Coronary artery (tissue), 2 donors: Measurements from ENCODE around the gene CGB1.
A peak's percentile ranks its signal among the peaks of the same experiment; 100 is the strongest.

Source experiments
- DNase-seq: peaks from one replicate; pipeline ENCODE4 v3.0.0-alpha.2; 2017; ENCODE audit warnings: low spot score
- H3K27ac ChIP-seq, 2 donors: fragments of 200-600 bp; sonication (generic); one replicate each; pipeline ENCODE4 v1.5.1; 2016 to 2019
- H3K4me3 ChIP-seq: fragments of 200-600 bp; sonication (generic); 2 replicates; pipeline ENCODE4 v1.5.1; 2016; ENCODE audit warnings: mild to moderate bottlenecking, moderate library complexity
- TF ChIP-seq, protein P1 (sequence below): fragments of 200-600 bp; sonication (generic); IDR thresholded peaks from one replicate; pipeline ENCODE4 v1.5.1; 2019; ENCODE audit warnings: antibody characterized with exemption

Gene CGB1

GRCh38 chr19:49004964-49005614 is 31.6 kb downstream of the CGB1 start:
- DNase-seq = no peak
- Histone ChIP-seq H3K4me3 (no peak overlapping the region), H3K27ac (no peak overlapping the region)
- TF ChIP-seq, protein P1, sequence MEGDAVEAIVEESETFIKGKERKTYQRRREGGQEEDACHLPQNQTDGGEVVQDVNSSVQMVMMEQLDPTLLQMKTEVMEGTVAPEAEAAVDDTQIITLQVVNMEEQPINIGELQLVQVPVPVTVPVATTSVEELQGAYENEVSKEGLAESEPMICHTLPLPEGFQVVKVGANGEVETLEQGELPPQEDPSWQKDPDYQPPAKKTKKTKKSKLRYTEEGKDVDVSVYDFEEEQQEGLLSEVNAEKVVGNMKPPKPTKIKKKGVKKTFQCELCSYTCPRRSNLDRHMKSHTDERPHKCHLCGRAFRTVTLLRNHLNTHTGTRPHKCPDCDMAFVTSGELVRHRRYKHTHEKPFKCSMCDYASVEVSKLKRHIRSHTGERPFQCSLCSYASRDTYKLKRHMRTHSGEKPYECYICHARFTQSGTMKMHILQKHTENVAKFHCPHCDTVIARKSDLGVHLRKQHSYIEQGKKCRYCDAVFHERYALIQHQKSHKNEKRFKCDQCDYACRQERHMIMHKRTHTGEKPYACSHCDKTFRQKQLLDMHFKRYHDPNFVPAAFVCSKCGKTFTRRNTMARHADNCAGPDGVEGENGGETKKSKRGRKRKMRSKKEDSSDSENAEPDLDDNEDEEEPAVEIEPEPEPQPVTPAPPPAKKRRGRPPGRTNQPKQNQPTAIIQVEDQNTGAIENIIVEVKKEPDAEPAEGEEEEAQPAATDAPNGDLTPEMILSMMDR = no peak

DNA sequence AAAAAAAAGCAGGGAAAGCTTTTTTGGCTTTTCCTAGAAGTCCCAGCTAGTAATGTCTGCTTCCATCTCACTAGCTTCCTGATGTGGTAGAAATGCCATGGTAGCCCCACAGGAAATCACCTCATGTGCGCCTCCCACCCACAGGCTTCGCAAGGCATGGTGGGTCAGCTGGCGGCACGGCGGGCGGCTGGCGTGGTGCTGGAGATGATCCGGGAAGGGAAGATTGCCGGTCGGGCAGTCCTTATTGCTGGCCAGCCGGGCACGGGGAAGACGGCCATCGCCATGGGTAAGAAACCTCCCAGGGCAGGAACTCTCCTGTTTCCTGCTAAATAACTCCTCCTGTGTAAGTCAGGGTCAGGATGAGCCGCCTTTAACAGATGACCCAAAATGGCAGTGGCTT is 32.6 kb downstream of the CGB1 start:
- H3K4me3 ChIP-seq = no peak overlapping the region
- TF ChIP-seq, protein P1 = no peak
- H3K27ac ChIP-seq = no peak overlapping the region
- DNase-seq = no peak

- DNase-seq = no peak
- H3K27ac ChIP-seq = no peak overlapping the region
- H3K4me3 ChIP-seq = no peak overlapping the region
- TF ChIP-seq, protein P1 = peak; percentile 27
These were observed 37.0 kb downstream of the CGB1 start for GRCh38 chr19:48999481-49000325.

DNA sequence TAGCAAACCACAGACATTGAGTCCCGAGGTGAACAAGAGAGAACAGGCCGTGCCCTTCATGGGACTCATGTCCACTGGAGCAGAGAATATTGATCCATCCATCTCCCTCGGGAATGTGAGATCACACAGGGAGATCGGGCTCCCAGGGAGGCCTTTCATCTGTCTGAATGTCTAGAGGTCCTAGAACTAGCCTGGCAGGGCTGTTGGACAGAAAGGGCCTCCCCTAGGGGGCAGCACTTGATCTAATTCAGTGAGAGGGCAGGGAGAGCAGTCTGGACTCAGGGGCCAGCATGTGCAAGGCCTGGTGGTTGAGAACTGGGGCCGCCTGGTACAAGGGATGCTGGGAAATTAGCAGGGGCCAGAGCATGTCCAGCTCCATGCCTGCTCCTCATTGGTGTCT is 38.7 kb downstream of the CGB1 start:
- TF ChIP-seq, protein P1 = no peak
- DNase-seq = no peak
- Histone ChIP-seq H3K27ac (no peak overlapping the region), H3K4me3 (no peak overlapping the region)

- TF ChIP-seq, protein P1 = no peak
- H3K4me3 ChIP-seq = peak overlapping the region; percentile 99
- DNase-seq = no peak
- H3K27ac ChIP-seq = peak overlapping the region; percentile 94 to 100
These were observed 42.7 kb downstream of the CGB1 start for GRCh38 chr19:48994035-48994386.

GRCh38 chr19:48993175-48994034 is 43.3 kb downstream of the CGB1 start, which contains the start of the genes GYS1 and RUVBL2:
Gene GYS1, minus strand, starts transcription at chr19:48993309. Its CDS starts 197 bp downstream, at chr19:48993112.
Gene RUVBL2, plus strand, starts transcription at chr19:48993887. Its CDS starts 25 bp downstream, at chr19:48993912.
- peak; percentile 100 for DNase-seq
- TF ChIP-seq, protein P1 = peak; percentile 96
- Histone ChIP-seq H3K4me3 (peak within 1 kb of the TSS; percentile 99), H3K27ac (peak within 1 kb of the TSS; percentile 94 to 100)
